Smooth muscle cell (in vitro differentiated cells): ENCODE data around the gene MEIOB. TPM values are rescaled to one million over a fixed set of nuclear protein-coding genes. Genes with fewer than 3 reads are reported as not detected.
"Not testable (repeated sequence)": the region's sequence is repeated elsewhere in the genome, so short reads cannot be mapped to it uniquely, and the experiment has no call there.

Experiments
- DNase-seq: peaks from one replicate; lab custom pipeline; 2025; ENCODE audit not compliant: unreplicated experiment; lab: John Stamatoyannopoulos, UW
- H2AFZ ChIP-seq: fragments of 200-600 bp; sonication (generic); 2 replicates; pipeline ENCODE4 v1.6.0; 2016; ENCODE audit warnings: antibody characterized with exemption, low read depth, mild to moderate bottlenecking
- H3F3A ChIP-seq: fragments of 200-600 bp; sonication (generic); 2 replicates; pipeline ENCODE4 v1.6.0; 2017; ENCODE audit warnings: antibody characterized with exemption, low read depth
- H3K27ac ChIP-seq: fragments of 200-600 bp; sonication (generic); 2 replicates; pipeline ENCODE4 v1.5.1; 2016; ENCODE audit warnings: low read depth, mild to moderate bottlenecking
- H3K27me3 ChIP-seq: fragments of 200-600 bp; sonication (generic); 2 replicates; pipeline ENCODE4 v1.6.1; 2016; ENCODE audit warnings: low read depth, mild to moderate bottlenecking
- H3K36me3 ChIP-seq: fragments of 200-600 bp; sonication (generic); 2 replicates; pipeline ENCODE4 v1.5.1; 2016; ENCODE audit warnings: low read depth
- H3K4me1 ChIP-seq: fragments of 200-600 bp; sonication (generic); 2 replicates; pipeline ENCODE4 v1.5.1; 2016; ENCODE audit warnings: low read depth
- H3K4me2 ChIP-seq: fragments of 200-600 bp; sonication (generic); 2 replicates; pipeline ENCODE4 v1.6.0; 2016; ENCODE audit warnings: mild to moderate bottlenecking
- H3K4me3 ChIP-seq: fragments of 200-600 bp; sonication (generic); 2 replicates; pipeline ENCODE4 v1.5.1; 2016; ENCODE audit warnings: mild to moderate bottlenecking
- H3K79me2 ChIP-seq: fragments of 200-600 bp; sonication (generic); 2 replicates; pipeline ENCODE4 v1.6.0; 2016; ENCODE audit warnings: low read depth, mild to moderate bottlenecking
- H3K9ac ChIP-seq: fragments of 200-600 bp; sonication (generic); 2 replicates; pipeline ENCODE4 v1.6.0; 2016; ENCODE audit warnings: low read depth
- H3K9me3 ChIP-seq: fragments of 200-600 bp; sonication (generic); replicated peaks from 2 replicates; pipeline ENCODE4 v1.5.1; 2016; ENCODE audit warnings: low read depth
- H4K20me1 ChIP-seq: fragments of 200-600 bp; sonication (generic); 2 replicates; pipeline ENCODE4 v1.6.0; 2016; ENCODE audit warnings: low read depth
- WGBS: methylation state at CpG from one replicate; pipeline ENCODE4 v1.1.7; 2016; ENCODE audit warnings: low lambda C conversion rate; 5-methylcytosine and 5-hydroxymethylcytosine counted together
- polyA plus RNA-seq: library from polyadenylated mRNA; unstranded; fragments of >200 nt; fragmentation: Nextera tagmentation; extraction: Ambion mirVana; gene quantifications from 2 replicates; pipeline ENCODE4 v1.2.1, GENCODE V29; 2016
- total RNA-seq: library from RNA; depleted of rRNA; stranded (reverse); fragments of >200 nt; gene quantifications from 2 replicates; pipeline ENCODE4 v1.2.3, GENCODE V29; 2014
- TF ChIP-seq, protein P1 (sequence below): fragments of 200-600 bp; sonication (generic); IDR thresholded peaks from 2 replicates; pipeline ENCODE4 v1.5.1; 2017; ENCODE audit warnings: borderline replicate concordance, mild to moderate bottlenecking, antibody characterized with exemption; ENCODE audit not compliant: insufficient read depth, poor library complexity, severe bottlenecking

Gene MEIOB, protein sequence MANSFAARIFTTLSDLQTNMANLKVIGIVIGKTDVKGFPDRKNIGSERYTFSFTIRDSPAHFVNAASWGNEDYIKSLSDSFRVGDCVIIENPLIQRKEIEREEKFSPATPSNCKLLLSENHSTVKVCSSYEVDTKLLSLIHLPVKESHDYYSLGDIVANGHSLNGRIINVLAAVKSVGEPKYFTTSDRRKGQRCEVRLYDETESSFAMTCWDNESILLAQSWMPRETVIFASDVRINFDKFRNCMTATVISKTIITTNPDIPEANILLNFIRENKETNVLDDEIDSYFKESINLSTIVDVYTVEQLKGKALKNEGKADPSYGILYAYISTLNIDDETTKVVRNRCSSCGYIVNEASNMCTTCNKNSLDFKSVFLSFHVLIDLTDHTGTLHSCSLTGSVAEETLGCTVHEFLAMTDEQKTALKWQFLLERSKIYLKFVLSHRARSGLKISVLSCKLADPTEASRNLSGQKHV
- total RNA-seq (0.18 and 0.22 TPM in 2 replicates), polyA plus RNA-seq (1.7 TPM in 1 of 2 replicates, not detected in the other)

DNA sequence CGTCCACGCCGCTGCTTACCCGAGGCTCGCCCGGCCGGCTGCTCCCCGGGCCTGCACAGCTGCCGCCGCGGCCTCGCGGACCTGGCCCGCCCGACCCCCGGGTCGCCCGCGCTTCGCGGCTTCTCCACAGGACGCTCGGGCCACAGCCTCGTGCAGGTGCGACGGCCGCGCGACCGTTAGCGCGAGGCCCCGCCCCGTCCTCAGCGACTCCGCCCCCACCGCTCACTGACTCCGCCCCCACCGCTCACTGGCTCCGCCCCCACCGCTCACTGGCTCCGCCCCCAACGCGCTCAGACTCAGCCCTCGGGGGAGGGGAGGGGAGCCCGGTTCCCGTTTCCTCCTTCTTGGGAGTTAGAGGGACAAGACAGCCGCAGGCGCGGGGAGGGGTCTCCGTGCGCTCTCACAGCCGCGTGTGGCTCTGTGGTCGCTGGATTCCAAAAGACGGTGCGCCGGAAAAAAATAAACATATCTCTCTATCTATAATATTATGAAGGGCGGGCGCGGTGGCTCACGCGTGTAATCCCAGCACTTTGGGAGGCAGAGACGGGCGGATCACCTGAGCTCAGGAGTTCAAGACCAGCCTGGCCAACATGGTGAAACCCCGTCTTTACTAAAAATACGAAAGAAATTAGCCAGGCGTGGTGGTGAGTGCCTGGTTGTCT, at the start of gene MEIOB:
MEIOB (minus strand) TSS at position 191 of the 662 bp plus-strand sequence. CDS start 3,989 bp downstream, outside the sequence.
- TF ChIP-seq, protein P1, sequence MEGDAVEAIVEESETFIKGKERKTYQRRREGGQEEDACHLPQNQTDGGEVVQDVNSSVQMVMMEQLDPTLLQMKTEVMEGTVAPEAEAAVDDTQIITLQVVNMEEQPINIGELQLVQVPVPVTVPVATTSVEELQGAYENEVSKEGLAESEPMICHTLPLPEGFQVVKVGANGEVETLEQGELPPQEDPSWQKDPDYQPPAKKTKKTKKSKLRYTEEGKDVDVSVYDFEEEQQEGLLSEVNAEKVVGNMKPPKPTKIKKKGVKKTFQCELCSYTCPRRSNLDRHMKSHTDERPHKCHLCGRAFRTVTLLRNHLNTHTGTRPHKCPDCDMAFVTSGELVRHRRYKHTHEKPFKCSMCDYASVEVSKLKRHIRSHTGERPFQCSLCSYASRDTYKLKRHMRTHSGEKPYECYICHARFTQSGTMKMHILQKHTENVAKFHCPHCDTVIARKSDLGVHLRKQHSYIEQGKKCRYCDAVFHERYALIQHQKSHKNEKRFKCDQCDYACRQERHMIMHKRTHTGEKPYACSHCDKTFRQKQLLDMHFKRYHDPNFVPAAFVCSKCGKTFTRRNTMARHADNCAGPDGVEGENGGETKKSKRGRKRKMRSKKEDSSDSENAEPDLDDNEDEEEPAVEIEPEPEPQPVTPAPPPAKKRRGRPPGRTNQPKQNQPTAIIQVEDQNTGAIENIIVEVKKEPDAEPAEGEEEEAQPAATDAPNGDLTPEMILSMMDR, result no peak
- peak within 1 kb of the TSS; percentile 78 for H3K4me2 ChIP-seq
- H4K20me1 ChIP-seq, result no peaks in the 10 kb centered on the region
- H3K79me2 ChIP-seq, result no peaks in the 10 kb centered on the region
- no peaks in the 10 kb centered on the region for H3F3A ChIP-seq
- peak within 1 kb of the TSS; percentile 38 for H3K4me3 ChIP-seq
- WGBS, result 5% methylated on average over 29 of the region's 68 CpGs
- peaks cover 32% of the 10 kb centered on the region for H3K27me3 ChIP-seq
- peak; percentile 7 for DNase-seq
- no peak within 1 kb of the TSS for H2AFZ ChIP-seq
- H3K4me1 ChIP-seq, result peaks cover 2% of the 10 kb centered on the region
- no peak within 1 kb of the TSS for H3K9ac ChIP-seq
- no peaks in the 10 kb centered on the region for H3K36me3 ChIP-seq
- peak within 1 kb of the TSS; percentile 81 for H3K27ac ChIP-seq
- H3K9me3 ChIP-seq, result no peaks in the 10 kb centered on the region

DNA sequence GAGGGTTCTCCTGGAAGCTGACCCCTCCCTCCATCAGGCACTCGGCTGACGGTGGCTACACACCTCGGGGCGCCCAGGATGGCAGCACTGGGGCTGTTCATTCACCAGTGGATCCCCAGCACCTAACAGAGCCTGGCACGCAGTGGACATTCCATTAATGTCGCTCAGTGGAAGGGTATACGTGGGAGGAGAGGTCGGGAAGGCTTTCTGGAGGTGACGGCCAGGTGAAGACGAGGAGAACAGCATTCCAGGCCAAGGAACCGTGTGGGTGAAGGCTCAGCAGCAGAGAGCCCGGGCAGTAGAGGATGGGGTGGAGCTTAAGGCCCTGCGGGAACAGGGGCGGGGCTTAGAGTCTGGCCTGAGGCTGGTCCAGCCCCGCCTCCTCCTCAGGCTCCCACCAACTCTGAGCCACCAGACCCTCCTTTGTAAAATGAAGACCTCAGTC, 48.8 kb upstream of the MEIOB start:
- no peaks in the 10 kb centered on the region for H3K9me3 ChIP-seq
- TF ChIP-seq, protein P1, result no peak
- H2AFZ ChIP-seq, result no peak overlapping the region
- H4K20me1 ChIP-seq, result no peaks in the 10 kb centered on the region
- H3K9ac ChIP-seq, result no peak overlapping the region
- H3K4me2 ChIP-seq, result no peak overlapping the region
- H3K36me3 ChIP-seq, result no peaks in the 10 kb centered on the region
- peaks cover 14% of the 10 kb centered on the region for H3K4me1 ChIP-seq
- H3K27ac ChIP-seq, result no peak overlapping the region
- no peak for DNase-seq
- H3K27me3 ChIP-seq, result peaks cover 50% of the 10 kb centered on the region
- no peak overlapping the region for H3K4me3 ChIP-seq
- no peaks in the 10 kb centered on the region for H3F3A ChIP-seq
- 11% methylated on average over 14 of the region's 15 CpGs for WGBS
- no peaks in the 10 kb centered on the region for H3K79me2 ChIP-seq

DNA sequence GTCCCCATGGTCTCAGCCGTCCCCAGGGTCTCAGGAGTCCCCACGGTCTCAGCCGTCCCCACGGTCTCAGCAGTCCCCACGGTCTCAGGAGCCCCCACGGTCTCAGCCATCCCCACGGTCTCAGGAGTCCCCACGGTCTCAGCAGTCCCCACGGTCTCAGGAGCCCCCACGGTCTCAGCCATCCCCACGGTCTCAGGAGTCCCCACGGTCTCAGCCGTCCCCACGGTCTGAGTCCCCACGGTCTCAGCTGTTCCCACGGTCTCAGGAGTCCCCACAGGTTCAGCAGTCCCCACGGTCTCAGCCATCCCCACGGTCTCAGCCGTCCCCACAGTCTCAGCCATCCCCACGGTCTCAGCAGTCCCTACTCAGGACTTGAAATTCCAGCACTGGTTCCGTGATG, 48.2 kb upstream of the MEIOB start:
- DNase-seq, result not testable (repeated sequence)

DNA sequence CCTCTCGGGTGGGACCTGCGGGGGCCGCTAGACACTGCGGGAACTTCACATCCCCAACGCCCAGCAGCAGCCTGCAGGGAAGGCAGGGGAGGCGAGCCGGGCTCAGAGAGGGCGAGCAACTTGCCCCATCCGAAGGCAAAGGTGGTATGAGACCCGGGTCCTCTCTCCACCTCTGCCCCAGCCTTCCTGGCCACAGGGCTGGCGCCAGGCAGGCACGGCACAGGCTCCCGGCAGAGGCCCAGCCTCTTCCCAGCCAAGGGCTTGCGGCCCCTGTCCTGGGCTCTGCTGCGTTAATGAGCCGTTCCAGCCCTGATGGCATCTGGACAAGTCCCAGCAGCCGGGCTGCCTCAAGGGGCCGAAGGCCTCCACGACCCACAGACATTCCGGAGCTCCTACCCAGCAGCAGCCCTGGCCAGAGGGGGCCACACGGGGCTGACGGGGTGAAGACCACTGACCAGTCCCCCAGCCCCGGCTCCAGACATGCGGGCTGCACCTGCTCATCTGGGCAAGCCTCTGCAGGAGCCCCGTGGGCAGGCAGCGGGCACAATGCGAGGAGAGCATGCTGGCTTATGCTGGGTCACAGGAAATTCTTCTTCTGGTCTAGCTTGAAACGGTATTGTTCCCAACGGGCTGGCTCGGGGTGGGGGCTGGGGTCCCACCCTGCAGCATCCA, 47.5 kb upstream of the MEIOB start:
- H3K27ac ChIP-seq, result no peak overlapping the region
- no peak overlapping the region for H3K4me2 ChIP-seq
- peaks cover 50% of the 10 kb centered on the region for H3K27me3 ChIP-seq
- H2AFZ ChIP-seq, result no peak overlapping the region
- no peaks in the 10 kb centered on the region for H4K20me1 ChIP-seq
- H3F3A ChIP-seq, result no peaks in the 10 kb centered on the region
- TF ChIP-seq, protein P1, result no peak
- H3K4me3 ChIP-seq, result no peak overlapping the region
- no peak for DNase-seq
- 64% methylated on average over 27 of the region's 30 CpGs for WGBS
- no peaks in the 10 kb centered on the region for H3K36me3 ChIP-seq
- peaks cover 14% of the 10 kb centered on the region for H3K4me1 ChIP-seq
- H3K9me3 ChIP-seq, result no peaks in the 10 kb centered on the region
- no peak overlapping the region for H3K9ac ChIP-seq
- no peaks in the 10 kb centered on the region for H3K79me2 ChIP-seq

More for the DNA sequence above, 48.2 kb upstream of the MEIOB start:
- H3K4me1 ChIP-seq, result peaks cover 14% of the 10 kb centered on the region
- H3K27ac ChIP-seq, H3K9me3 ChIP-seq, H3K36me3 ChIP-seq, H2AFZ ChIP-seq, H3K4me3 ChIP-seq, H3K9ac ChIP-seq, H3K4me2 ChIP-seq, H3K79me2 ChIP-seq, H4K20me1 ChIP-seq, H3F3A ChIP-seq: not testable (repeated sequence)
- H3K27me3 ChIP-seq, result peaks cover 50% of the 10 kb centered on the region
- 62% methylated on average over 17 of the region's 21 CpGs for WGBS
